Muscle layer of colon (tissue), 2 donors: ENCODE results near the gene USP28.
"Not testable (repeated sequence)": the region's sequence is repeated elsewhere in the genome, so short reads cannot be mapped to it uniquely, and the experiment has no call there.

Experiments used
- H3K27ac ChIP-seq: one replicate; pipeline ENCODE4 v1.7.0; 2013; ENCODE audit warnings: low read depth, mild to moderate bottlenecking, low read length, moderate library complexity
- H3K27me3 ChIP-seq, 2 donors: one replicate each; pipeline ENCODE4 v1.7.0; 2013; ENCODE audit warnings: low read length in 2 of 2, mild to moderate bottlenecking in 2 of 2; ENCODE audit not compliant: insufficient read depth in 2 of 2, control insufficient read depth in 1 of 2
- H3K36me3 ChIP-seq: one replicate; pipeline ENCODE4 v1.7.0; 2013; ENCODE audit warnings: mild to moderate bottlenecking, low read length; ENCODE audit not compliant: insufficient read depth
- H3K4me1 ChIP-seq: one replicate; pipeline ENCODE4 v1.7.0; 2013; ENCODE audit warnings: mild to moderate bottlenecking, low read length; ENCODE audit not compliant: insufficient read depth
- H3K4me3 ChIP-seq, 2 donors: one replicate each; pipeline ENCODE4 v1.7.0; 2013; ENCODE audit warnings: low read length in 2 of 2, low read depth in 1 of 2, mild to moderate bottlenecking in 1 of 2, moderate library complexity in 1 of 2
- H3K9ac ChIP-seq: one replicate; pipeline ENCODE4 v1.7.0; 2013; ENCODE audit warnings: low read length
- H3K9me3 ChIP-seq: one replicate; pipeline ENCODE4 v1.7.0; 2013; ENCODE audit warnings: mild to moderate bottlenecking, low read length
- donor health status: abdominal sarcoma.
- donor health status: Adenocarcinoma of cecum.

USP28 gene

DNA sequence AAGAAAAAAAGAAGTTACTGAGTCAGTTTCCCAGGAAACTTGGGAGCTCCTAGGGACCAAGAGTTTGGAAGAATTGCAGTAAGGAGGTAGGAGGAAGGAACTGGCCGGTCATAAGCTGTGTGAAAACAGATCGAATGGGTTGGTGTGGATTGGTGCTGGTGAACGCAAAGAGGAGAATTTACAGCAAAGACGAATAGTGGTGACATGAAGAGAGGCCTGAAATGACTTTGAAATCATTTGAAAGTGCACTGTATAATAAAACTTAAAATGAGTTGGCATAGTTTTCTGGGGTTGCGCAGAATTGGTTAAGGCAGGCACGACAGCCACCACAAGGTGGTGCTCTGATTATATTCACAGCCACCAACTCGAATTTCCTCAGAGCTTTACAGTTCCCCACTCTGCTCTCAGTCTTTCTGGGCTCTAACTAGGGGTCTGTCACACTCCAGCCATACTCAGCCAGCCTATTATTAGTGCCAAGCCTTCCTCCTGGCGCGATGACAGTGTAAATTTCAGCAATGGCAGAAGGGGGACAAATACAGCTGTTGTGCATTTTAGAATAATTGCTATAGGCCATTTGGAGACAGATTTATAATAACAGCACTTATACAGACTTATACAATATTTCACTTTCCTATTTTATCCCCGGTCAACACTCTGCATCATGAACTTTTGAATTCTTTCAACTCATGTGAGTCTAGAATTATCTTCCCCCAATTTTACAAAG is 20.9 kb upstream of the USP28 start:
- Histone ChIP-seq H3K27ac (no peak overlapping the region), H3K9ac (no peak overlapping the region)

DNA sequence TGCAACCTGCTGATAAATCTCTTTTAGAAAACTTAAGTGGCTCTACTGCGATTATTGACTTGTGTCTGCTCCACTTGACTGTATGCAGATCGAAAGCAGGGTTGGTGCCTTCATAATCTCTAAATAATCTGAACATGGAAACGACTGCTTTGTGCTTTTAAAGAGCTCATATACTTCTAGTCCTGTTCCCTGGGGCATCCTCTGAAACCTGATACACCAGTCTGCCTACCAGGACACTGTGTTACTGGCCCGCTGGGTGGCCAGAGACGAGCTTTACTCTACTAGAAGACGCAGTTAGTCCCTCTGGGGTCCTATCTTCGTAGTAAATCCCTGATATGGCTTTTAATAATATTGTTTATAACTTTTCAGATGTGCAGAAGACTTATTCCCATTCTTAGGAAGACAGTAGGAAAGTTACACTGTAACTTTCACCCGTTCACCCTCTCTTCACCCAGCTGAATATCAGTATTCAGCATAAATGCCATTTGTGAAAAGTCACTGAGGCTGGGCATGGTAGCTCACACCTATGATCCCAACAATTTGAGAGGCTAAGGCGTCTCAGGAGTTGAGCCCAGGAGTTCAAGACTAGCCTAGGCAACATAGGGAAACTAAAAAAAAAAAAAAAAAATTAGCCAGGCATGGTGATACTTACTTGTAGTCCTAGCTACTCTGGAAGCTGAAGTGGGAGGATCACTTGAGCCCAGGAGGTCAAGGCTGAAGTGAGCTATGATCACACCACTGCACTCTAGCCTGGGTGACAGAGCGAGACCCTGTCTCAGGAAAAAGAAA is 20.2 kb upstream of the USP28 start:
- no peaks in the 10 kb centered on the region for H3K27me3 ChIP-seq
- no peak overlapping the region for H3K27ac ChIP-seq
- H3K36me3 ChIP-seq = no peaks in the 10 kb centered on the region
- H3K9me3 ChIP-seq = no peaks in the 10 kb centered on the region
- H3K9ac ChIP-seq = no peak overlapping the region
- H3K4me1 ChIP-seq = no peaks in the 10 kb centered on the region
- no peak overlapping the region for H3K4me3 ChIP-seq

More for the DNA sequence above, 20.9 kb upstream of the USP28 start:
- no peaks in the 10 kb centered on the region for H3K9me3 ChIP-seq
- H3K27me3 ChIP-seq = no peaks in the 10 kb centered on the region
- H3K4me3 ChIP-seq = no peak overlapping the region
- H3K4me1 ChIP-seq = no peaks in the 10 kb centered on the region
- no peaks in the 10 kb centered on the region for H3K36me3 ChIP-seq

DNA sequence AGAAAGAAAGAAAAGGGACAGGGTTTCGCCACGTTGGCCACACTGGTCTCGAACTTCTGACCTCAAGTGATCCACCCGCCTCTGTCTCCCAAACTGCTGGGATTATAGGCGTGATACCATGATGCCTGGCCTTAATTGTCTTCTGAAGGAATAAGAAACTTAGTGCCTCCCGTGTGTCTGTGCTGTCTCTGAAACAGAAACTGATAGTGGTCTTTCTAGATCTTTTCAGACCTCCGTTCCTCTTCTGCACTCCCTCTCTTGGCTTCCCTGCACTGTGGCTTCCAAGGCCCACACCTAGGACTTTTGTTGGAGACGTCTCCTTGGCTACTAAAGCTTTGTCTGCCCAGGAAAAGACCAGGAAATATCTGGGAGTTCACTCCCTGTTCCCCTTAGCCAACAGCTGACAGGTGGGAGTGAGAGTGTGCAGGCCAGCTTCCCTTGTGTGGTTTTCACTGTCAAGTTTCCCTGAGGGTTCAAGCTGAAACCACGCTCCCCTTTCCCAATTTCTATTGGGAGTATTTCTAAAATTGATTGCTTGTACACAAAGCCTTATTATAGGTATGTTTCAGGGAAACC is 19.1 kb upstream of the USP28 start:
- no peak overlapping the region for H3K4me3 ChIP-seq
- no peaks in the 10 kb centered on the region for H3K4me1 ChIP-seq
- no peak overlapping the region for H3K9ac ChIP-seq
- H3K27me3 ChIP-seq = no peaks in the 10 kb centered on the region
- H3K36me3 ChIP-seq = no peaks in the 10 kb centered on the region
- no peak overlapping the region for H3K27ac ChIP-seq
- no peaks in the 10 kb centered on the region for H3K9me3 ChIP-seq

DNA sequence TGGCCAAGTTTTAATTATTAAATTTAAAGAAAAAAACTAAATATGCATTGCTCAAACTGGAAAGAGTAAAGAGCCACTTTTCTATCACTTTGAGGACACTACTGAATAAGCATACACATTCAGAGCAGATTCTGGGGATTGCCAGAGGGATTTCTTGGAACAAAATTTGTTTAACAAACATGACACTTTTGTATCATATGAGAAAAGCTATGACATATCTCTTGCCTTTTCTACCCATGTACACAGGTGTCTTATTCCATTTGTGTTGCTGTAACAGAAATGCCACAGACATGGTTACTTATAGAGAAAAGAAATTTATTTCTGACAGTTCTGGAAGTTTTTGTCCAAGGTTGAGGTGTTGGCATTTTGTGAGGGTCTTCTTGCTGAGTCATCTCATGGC is 13.5 kb upstream of the USP28 start:
- H3K36me3 ChIP-seq = no peaks in the 10 kb centered on the region
- no peak overlapping the region for H3K9ac ChIP-seq
- no peak overlapping the region for H3K4me3 ChIP-seq
- no peaks in the 10 kb centered on the region for H3K9me3 ChIP-seq
- H3K27ac ChIP-seq = no peak overlapping the region
- H3K4me1 ChIP-seq = no peaks in the 10 kb centered on the region
- no peaks in the 10 kb centered on the region for H3K27me3 ChIP-seq

DNA sequence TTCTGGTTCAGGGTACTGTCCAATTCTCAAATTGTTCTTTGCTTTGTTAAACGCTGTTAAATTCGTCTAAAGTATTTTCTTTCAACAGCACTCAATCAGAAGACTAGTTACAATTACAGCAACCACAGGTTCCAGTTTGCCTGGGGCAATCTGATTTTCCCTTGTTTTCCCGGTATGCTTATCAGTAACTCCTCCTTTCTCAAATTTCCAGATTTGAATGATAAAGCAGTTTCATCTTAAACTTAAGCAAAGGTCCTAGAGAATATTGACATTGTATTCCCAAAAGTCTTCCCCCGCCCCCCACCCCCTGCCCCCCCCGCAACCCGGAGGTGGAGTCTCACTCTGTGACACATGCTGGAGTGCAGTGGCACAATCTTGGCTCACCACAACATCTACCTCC is 10.5 kb upstream of the USP28 start:
- Histone ChIP-seq H3K9ac (no peak overlapping the region), H3K27ac (no peak overlapping the region), H3K4me3 (no peak overlapping the region), H3K4me1 (no peaks in the 10 kb centered on the region), H3K9me3 (no peaks in the 10 kb centered on the region), H3K36me3 (no peaks in the 10 kb centered on the region), H3K27me3 (no peaks in the 10 kb centered on the region)

DNA sequence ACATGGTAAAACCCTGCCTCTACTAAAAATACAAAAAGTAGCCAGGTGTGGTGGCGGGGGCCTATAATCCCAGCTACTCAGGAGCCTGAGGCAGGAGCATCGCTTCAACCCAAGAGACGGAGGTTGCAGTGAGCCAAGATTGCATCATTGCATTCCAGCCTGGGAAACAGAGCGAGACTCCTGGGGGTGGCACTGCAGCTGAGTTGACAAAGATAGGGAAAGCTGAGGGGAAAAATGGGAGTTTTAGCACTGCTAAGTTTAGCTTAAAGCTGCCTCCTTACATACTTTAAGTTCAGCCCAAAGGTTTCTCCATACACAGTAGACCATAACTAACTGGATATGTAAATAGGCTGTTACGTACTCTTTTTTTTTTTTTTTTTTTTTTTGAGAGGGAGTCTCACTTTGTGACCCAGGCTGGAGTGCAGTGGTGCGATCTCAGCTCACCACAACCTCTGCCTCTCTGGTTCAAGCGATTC is 9.0 kb upstream of the USP28 start:
- Histone ChIP-seq H3K9ac (no peak overlapping the region), H3K27ac (no peak overlapping the region), H3K4me1 (no peaks in the 10 kb centered on the region), H3K27me3 (no peaks in the 10 kb centered on the region), H3K4me3 (no peak overlapping the region), H3K9me3 (no peaks in the 10 kb centered on the region), H3K36me3 (no peaks in the 10 kb centered on the region)

DNA sequence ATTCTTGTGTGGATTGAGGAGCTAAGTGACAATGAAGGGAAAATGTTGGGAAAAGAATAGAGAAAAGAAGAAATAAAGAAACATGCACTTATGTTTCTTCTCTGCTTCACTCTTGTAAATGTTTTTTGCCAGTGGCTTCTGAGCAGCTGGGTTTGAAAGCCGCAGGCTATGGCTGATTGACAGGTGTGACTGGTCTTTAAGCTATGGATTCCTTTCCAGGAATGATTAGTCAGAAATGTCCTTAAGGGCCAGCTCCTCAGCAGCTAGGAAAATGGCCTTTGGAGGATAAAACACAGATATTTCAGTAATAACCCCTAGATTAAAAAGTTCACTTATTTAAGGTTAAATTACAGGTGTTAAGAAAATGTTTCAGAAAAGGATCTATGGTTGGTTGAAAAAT is 6.5 kb upstream of the USP28 start:
- no peaks in the 10 kb centered on the region for H3K27me3 ChIP-seq
- H3K9ac ChIP-seq = no peak overlapping the region
- H3K36me3 ChIP-seq = no peaks in the 10 kb centered on the region
- H3K4me1 ChIP-seq = no peaks in the 10 kb centered on the region
- no peaks in the 10 kb centered on the region for H3K9me3 ChIP-seq
- H3K27ac ChIP-seq = no peak overlapping the region
- no peak overlapping the region for H3K4me3 ChIP-seq

DNA sequence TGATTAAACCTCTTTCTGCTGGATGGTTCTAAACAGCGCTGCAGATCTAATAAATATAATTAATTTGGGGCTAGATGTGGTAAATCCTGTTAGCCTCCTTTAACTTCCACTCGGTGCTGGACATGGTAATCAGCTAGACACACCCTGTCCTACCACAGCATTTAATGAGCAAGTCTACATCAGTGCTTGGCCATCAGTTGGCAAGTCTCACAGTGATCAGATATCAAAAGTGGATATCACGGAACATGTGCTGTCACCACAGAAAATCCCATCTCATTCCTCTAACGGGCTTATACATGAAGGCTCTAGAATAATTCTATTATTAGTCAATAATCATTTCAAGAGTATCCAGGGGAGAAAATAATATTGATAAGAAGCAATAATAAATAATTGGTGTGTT is 5.6 kb upstream of the USP28 start:
- H3K36me3 ChIP-seq = no peaks in the 10 kb centered on the region
- no peaks in the 10 kb centered on the region for H3K27me3 ChIP-seq
- H3K27ac ChIP-seq = no peak overlapping the region
- H3K4me3 ChIP-seq = no peak overlapping the region
- H3K9ac ChIP-seq = no peak overlapping the region
- H3K4me1 ChIP-seq = no peaks in the 10 kb centered on the region
- H3K9me3 ChIP-seq = no peaks in the 10 kb centered on the region

DNA sequence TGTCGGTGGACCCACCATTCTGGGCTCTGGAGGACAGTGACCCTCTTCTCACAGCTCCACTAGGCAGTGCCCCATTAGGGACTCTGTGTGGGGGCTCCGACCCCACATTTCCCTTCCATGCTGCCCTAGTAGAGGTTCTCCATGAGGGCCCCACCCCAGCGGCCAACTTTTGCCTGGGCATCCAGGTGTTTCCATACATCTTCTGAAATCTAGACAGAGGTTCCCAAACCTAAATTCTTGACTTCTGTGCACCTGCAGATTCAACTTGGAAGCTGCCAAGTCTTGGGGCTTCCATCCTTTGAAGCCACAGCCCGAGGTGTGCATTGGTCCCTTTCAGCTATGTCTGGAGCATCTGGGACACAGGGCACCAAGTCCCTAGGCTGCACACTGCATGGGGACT is 4.1 kb upstream of the USP28 start:
- not testable (repeated sequence) for H3K27ac ChIP-seq, H3K36me3 ChIP-seq, H3K4me1 ChIP-seq, H3K9me3 ChIP-seq, H3K27me3 ChIP-seq, H3K9ac ChIP-seq, H3K4me3 ChIP-seq

DNA sequence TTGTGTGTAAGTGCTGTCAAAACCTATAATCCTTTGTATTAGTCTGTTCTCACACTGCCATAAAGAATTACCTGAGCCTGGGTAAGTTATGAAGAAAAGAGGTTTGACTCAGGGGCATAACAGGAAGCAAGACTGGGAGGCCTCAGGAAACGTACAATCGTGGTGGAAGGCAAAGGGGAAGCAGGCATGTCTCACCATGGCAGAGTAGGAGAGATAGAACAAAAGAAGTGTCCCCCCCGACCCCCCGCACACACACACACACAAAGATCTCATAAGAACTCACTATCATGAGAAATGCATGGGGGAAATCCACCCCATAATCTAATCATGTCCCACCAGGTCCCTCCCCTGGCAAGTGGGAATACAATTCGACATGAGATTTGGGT is 2.3 kb upstream of the USP28 start:
- Histone ChIP-seq H3K27ac (no peak overlapping the region), H3K4me1 (peaks cover 7% of the 10 kb centered on the region), H3K27me3 (no peaks in the 10 kb centered on the region), H3K9ac (no peak overlapping the region), H3K36me3 (no peaks in the 10 kb centered on the region), H3K4me3 (no peak overlapping the region), H3K9me3 (no peaks in the 10 kb centered on the region)

DNA sequence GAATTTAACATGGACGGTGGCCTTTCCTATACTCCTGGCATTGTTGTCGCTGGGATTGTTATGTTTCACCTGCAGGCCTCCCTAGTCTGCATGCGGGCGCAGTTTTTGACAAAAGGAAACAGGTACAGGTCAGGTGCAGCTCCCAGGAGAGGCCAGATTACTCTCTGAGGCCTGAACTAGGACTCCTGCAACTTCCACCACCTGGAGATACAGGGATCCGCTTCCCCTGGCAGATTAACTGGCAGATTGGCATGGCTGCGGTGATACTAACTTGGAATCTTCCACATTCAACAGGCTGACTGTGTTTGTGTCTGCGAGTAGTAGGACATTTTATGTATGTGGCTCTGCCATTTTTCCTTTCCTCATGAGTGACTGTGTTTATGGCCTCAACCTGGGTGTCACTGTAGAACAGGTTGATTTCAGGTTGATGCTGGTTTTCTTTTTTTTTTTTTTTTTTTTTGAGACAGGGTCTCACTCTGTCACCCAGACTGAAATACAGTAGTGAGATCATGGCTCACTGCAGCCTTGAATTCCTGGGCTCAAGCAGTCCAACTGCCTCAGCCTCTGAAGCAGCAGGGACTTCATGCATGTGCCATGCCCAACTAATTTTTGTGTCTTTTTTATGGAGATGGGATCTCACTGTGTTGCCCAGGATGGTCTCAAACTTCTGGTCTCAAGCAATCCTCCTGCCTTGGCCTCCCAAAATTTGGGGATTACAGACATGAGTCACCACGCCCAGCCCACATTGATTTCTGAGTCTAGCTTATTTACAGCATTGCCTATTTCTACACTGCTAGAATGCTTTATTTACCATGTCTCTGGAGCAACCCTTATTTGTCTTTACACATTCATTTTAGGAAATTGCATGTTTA is 1.7 kb upstream of the USP28 start:
- Histone ChIP-seq H3K9ac (no peak overlapping the region), H3K4me1 (peaks cover 10% of the 10 kb centered on the region), H3K36me3 (no peaks in the 10 kb centered on the region), H3K9me3 (no peaks in the 10 kb centered on the region), H3K27ac (no peak overlapping the region), H3K4me3 (no peak overlapping the region), H3K27me3 (no peaks in the 10 kb centered on the region)
